ENCODE measurements around the gene SPATA16.
"Not testable (repeated sequence)": the region's sequence is repeated elsewhere in the genome, so short reads cannot be mapped to it uniquely, and the experiment has no call there.

SPATA16 gene, protein sequence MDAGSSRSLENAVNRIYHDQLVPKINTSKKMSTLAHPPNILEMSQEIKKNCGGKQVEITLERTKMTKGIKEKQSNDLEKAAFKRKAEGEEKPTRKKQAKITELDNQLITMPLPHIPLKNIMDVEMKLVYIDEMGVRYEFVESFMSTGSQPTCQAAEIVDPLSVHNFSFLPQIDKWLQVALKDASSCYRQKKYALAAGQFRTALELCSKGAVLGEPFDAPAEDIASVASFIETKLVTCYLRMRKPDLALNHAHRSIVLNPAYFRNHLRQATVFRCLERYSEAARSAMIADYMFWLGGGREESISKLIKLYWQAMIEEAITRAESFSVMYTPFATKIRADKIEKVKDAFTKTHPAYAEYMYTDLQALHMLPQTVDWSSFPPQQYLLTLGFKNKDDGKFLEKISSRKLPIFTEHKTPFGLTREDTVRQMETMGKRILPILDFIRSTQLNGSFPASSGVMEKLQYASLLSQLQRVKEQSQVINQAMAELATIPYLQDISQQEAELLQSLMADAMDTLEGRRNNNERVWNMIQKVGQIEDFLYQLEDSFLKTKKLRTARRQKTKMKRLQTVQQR

DNA sequence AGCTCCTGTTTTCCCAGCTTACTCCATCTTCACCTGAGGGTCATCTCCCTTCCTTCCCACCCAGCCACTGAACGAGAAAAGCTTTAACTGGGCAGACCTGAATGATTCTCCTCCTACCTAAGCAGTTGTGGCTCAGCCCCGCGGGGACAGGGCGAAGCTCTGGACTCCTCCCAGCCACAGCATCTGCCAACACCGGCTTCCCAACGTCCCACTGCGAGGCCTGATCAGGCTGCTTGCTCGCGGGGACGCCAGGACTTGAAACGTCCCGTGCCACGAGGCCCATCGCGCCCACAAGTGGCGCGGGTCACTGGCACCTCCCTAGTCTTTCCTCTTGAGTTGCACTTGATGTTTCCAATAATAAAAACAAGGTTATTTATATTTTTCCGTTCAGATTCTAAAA lies at the start of gene SPATA16:
Gene SPATA16, minus strand, starts transcription at position 250 of the 400 bp plus-strand sequence. CDS start 23,504 bp downstream, outside the sequence.
- no peak for DNase-seq (ENCODE audit: low read depth, low spot score)

DNA sequence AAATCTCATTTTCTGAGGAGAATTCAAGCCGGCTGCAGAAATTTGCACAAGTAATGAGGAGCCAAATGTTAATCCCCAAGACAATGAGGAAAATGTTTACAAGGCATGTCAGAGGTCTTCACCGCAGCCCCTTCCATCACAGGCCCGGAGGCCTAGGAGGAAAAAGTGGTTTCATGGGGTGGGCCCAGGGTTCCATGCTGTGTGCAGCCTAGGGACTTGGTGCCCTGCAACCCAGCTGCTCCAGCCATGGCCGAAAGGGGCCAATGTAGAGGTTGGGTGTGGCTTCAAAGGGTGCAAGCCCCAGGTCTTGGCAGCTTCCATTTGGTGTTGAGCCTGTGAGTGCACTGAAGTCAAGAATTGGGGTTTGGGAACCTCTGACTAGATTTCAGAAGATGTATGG lies 42.0 kb upstream of the SPATA16 start:
- DNase-seq (ENCODE audit: low read depth, low spot score): not testable (repeated sequence)

DNA sequence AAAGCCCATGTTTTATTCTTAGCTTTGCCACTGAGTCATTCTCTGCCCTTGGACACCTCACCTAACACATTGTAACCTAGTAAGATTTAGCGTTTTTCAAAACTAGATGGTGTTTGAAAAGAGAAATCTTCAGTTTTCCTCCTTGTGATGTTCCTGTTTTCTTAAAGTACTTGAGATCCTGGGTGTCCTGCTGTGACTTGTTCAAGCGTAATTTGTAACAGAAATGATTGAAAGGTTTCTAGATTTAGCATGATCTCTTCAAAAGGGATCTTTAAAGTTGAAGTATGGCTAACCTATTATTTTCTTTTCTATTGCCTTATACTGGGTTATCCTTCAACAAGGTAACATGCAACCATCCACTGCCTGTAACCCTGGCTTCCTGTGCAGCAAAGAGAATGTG lies 32.6 kb upstream of the SPATA16 start:
- no peak for DNase-seq (ENCODE audit: low read depth, low spot score)

DNA sequence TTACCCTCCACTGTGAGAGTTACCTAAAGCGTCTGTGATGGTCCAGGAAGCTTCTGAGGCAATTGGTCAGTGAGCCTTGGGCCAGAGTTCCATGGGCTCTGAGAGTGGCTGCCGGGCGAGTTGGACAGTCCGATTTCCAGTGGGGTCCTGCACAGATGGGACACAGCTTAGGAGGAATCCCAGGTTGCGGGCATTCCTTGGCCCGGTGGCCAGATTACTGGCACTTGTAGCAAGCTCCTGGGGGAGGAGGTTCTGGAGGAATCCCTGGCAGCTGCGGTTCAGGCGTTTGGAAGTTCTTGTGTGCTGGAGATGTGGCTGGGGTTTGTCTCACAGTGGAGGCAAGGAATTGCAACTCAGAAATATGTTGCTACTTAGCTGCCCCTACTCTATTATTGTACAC lies 18.1 kb upstream of the SPATA16 start:
- not testable (repeated sequence) for DNase-seq (ENCODE audit: low read depth, low spot score)

DNA sequence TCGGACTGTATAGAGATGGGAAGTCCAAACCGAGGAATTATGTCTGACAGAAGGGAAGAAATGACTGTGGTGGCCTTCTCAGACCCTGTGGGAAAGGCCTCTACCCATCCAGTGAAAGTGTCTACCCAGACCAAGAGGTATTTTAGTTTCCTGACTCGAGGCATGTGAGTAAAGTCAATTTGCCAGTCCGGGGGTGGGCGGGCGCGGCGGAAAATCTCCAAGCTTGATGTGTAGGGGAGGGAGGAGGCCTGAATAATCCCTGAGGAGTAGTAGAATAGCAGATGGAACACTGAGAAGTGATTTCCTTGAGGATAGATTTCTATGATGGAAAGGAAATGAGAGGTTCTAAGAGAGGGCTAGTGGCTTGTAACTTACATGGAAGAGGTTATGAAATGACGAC lies 15.5 kb upstream of the SPATA16 start:
- DNase-seq (ENCODE audit: low read depth, low spot score): not testable (repeated sequence)

DNA sequence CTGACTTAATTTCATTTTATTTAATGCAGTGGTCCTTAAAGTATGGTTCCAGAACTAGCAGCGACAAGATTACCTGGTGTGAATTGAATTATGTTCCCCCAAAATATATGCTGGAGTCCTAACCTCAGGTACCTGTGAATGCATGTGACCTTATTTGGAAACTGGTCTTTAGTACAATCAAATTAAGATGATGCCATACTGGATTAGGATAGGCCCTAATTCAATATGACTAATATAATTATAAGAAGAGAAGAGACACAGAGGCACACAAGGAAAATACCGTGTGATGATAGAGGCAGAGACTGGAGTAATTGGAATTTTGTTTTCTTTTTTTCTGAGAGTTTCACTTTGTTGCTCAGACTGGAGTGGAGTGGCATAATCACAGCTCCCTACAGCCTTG lies 12.6 kb upstream of the SPATA16 start:
- no peak for DNase-seq (ENCODE audit: low read depth, low spot score)

DNA sequence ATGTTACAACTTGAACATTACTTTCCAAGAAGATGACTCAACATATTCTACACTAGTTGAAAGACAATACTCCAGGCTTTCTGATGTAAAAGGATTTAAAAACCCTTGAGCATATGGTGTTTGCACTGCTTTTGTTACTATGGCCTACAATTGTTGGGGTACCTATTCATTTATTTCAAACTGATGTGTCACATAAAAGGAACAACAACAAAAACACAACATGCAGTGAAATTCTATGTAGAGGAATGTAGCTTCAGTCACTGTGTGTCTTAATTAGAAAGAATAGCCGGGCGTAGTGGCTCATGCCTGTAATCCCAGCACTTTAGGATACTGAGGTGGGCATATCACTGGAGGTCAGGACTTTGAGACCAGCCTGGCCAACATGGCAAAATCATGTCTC lies 1.6 kb downstream of the SPATA16 start:
- no peak for DNase-seq (ENCODE audit: low read depth, low spot score)

DNA sequence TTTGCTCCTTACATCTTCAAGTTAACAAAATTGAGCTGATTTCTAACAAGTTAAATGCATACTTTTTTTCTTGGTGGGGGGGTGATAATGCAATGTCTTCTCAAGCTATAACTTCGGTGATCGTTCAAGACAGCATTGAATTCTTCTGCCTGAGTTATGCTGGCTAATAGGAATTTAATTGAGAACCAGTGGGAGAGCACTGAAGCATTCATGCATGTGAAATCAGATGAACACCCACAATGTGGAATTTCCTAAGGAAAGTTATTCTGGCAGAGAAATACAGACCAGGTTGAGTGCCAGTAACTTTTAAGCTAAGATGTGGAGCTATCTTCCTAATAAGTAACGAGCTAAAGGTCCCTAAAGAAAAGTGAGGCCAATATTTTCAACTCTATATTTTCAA lies 3.0 kb downstream of the SPATA16 start:
- no peak for DNase-seq (ENCODE audit: low read depth, low spot score)

DNA sequence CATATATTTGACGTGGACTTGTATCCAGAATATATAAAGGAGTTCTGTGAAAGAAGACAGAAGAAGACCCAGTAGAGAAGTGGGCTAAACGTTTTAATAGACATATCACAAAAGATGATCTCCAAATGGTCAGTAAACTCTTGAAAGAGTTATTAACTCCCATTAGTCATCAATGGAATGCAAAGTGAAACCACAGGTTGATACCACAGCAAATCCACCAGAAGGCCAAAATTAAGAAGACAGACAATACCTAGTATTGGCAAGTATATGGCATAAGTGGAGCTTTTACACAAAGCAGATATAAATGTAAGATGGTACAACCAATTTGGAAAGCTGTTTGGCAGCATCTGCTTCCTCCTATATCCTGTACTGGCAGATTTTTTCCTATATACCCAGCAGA lies 6.0 kb downstream of the SPATA16 start:
- no peak for DNase-seq (ENCODE audit: low read depth, low spot score)

DNA sequence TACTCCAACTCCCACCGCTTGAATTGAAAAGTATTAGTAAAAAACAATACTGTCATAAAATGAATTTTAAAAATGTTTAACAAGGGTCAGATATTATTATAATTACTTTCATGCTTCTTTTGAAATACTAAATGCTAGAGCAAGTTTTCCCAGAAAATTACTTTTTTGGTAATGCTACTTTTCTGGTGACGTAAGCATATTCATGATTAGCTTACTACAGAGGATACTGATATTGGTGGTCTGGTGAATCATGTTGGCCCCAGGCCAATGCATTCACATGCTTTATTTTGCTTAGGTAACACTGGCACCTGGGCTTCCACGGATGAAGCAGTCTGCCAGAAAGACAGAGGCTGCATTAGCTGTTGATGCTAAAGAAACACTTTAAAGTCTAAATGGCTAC lies 12.4 kb downstream of the SPATA16 start:
- no peak for DNase-seq (ENCODE audit: low read depth, low spot score)

DNA sequence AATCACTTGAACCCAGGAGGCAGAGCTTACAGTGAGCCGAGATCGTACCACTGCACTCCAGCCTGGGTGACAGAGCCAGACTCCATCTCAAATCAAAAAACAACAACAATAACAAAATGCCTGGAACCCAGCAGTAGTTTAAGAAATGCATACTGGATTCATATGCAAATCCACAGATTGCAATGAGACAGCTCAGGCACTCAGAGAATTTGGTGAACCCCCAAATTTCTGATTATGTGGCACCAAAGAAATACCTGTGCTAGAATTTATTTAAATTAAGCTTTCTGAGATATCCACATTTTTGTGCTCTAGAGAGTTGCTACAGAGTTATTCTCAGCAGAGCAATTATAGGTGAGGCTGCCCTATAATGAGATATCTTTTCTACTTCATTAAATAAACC lies 29.7 kb downstream of the SPATA16 start:
- no peak for DNase-seq (ENCODE audit: low read depth, low spot score)

DNA sequence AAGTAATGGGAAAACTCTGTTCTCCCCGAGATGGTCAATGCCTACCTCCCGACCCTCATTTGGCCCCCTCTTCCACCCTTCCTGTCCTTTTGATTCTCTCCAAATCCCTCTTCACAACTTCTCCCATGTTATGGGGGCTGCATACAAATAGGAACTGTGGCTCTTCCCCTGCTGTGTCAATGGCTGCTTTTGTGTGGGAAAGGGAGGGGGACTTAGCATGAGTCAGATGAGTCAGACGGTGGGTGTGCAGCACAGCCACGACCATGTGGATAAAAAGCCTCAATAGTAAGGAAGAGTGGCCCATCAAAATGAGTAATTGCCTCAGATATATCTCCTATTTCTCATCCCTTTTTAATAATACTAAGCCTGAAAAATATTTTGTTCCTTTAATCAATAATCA lies 31.9 kb downstream of the SPATA16 start:
- DNase-seq (ENCODE audit: low read depth, low spot score): no peak

DNA sequence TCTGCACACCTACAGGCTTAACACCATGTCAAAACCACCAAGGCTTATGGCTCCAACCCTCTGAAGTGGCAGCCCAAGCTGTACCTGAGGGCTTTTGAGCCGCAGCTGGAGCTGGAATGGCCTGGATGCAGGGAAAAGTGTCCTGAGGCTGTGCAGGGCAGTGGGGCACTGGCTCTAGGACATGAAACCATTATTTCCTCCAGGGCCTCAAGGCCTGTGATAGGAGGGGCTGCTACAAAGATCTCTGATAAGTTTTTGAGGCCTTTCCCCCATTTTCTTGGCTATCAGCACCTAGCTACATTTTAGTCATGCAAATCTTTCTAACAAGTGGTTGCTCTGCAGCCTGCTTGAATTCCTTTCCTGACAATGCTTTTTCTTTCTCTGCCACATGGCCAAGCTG lies 37.6 kb downstream of the SPATA16 start:
- no peak for DNase-seq (ENCODE audit: low read depth, low spot score)

DNA sequence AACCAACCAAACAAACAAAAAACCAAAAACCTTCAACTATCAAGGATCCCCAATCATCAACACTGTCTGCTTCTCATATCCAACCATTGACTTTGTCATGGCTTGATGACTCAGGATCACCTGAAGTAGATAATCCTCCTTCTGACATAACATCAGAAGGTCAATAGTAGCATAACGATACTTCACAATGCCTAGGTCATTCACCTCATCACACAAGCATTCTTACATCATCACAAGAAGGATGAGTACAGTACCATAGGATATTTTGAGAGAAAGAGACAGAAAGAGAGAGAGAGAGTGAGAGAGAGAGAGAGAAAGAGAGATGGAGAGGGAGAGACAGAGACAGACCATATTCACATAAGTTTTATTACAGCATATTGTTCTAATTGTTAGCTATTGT lies 42.1 kb downstream of the SPATA16 start:
- no peak for DNase-seq (ENCODE audit: low read depth, low spot score)

DNA sequence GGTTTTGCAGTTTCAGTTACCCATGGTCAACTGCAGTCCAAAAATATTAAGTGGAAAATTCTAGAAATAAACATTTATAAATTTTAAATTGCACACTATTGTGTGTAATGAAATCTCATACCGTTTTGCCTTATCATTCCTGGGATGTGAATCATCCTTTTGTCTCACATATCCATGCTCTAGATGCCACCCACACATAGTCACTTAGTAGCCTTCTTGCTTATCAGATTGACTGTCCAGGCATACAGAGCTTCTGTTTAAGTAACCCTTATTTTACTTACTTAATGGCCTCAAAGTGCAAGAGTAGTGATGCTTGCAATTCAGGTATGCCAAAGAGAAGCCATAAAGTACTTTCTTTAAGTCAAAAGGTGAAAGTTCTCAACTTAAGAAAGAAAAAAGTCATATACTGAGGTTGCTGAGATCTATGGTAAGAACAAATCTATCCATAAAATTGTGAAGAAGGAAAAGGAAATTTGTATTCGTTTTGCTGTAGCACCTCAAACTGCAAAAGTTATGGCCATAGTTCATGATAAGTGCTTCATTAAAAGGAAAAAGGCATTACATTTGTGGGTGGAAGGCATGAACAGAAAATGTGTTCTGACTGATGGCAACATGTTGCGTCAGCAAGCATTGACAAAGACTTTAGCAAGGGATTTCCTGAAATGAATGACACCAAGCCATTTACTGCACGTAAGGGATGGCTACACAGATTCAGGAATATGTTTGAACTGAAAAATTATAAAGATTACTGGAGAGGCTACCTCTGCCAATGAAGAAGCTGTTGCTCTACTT lies 43.8 kb downstream of the SPATA16 start:
- no peak for DNase-seq (ENCODE audit: low read depth, low spot score)

DNA sequence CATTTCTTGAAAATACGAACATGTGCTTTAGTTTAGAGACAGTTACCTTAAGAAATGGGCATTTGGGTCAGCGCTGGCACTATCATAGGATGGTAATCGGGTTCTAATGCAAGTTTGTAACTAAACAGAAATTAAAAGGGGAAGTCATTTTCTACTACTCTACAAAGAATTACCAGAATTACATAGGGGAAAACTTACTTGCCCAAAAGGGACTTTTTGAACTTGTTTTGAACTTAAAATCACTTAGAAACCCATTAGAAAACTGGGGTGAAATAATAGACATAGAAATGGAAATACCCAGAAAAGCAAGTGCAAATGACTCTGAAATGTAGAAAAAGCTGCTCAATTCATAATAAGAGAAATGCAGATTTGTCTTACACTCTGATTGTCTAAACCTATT lies 44.9 kb downstream of the SPATA16 start:
- no peak for DNase-seq (ENCODE audit: low read depth, low spot score)

DNA sequence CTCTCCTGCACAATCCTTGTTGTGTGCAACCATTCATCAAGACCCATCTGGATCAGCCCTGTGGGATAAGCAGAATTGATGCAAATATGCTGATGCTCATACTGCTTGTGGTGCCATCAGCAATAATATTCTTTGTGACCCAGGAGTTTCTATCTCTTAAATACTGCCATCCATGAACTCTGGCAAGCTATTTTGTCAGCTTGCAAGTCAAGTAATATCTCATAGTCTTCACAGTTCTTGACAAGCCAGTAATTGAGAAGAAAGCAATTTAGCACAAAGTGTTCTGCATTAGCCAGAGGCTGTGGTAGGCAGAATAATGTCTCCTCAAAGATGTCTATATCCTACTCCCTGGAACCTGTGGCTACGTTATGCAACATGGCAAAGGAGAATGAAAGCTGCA lies 49.0 kb downstream of the SPATA16 start:
- no peak for DNase-seq (ENCODE audit: low read depth, low spot score)

DNA sequence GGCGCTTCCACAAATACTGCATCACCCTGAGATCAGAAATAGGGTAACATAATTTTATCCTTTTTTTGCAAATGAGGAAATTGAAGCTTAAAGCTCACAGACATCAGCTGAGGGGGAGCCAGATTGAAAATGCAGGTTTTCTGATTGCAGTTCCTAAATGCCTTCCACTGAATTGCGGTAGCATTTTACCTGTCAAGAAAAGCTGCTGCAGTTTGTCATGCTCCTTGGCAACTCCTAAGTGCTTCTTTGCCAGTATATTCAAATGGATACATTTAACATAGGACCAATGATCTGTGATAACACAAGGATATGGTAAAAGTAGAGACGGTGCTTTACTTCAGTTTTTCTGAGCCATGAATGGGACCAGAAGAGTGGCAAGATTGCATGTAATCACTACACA lies 50.5 kb downstream of the SPATA16 start:
- no peak for DNase-seq (ENCODE audit: low read depth, low spot score)

DNA sequence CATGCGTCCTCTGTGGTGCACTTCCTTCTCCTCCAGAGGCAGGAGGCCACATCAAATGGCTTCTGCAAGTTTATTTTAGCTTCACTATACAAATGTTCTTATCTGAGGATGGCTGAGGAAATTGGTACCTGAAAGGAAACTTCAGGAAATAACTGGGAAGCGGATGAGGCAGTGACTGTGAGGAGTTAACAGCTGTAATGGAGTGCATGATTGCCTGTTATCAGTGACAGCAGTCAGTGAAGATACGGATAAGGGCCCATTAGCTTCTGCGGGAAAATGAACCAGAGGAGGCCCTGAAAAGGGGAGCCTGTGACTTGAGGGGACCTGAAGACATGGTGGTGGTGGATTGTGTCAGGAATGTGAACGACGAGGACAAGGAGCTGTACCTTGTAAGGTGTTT lies 51.8 kb downstream of the SPATA16 start:
- no peak for DNase-seq (ENCODE audit: low read depth, low spot score)

DNA sequence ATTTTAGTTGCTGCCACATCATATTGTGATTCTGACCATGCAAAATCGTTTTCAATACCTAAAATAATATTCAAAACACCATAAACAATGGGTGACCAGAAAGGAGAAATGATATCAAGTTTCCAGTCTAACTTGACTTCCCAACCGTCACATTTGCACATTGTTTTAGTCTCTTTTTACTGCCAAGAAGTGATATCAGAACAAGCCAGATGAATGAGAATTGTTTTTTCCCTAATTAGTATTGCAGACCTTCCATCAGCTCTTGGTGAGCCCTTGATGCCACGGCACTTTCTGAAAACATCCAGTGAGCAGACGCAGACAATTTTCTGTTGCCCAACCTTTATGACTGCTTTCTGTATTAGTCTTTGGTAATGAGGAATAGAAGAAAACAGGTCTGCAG lies 62.5 kb downstream of the SPATA16 start:
- no peak for DNase-seq (ENCODE audit: low read depth, low spot score)

DNA sequence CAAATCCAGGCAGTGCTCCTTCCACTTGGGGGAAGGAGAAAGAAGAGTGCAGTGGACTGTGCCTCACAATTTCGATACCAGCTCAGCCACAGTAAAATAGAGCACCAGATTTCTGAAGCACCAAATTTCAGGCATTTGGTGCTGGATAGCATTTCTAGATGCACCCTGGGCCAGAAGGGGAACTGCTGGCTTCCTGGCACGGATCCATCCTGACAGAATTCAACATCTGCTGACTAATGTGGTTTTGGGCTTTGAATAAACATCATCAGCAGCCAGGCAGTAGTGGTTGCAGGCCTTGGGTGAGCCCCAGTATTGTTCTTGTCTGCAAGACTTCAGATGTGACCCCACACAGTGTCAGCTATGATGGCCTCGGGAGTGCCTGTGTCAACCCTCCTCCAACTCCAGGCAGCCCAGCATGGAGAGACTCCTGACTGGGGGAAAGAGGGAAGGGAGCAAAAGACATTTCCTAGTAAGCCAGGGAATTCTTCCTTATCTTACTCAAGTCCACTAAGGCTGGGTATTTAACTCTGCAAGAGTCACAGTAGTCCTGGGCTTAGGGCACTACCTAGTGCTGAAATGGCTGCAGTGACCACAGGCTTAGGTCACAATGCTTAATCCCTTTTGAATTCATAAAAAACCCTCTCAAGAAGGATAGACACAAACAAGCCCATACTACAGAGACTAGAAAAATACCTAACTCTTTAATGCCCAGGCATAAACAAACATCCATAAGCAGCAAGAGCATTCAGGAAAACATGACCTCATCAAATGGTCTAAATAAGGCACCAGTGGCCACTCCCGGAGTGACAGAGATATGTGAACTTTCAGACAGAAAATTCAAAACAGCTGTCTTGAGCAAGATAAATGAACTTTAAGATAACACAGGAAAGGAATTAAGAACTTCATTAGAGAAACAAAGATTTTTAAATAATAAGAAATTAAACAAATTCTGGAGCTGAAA lies 74.7 kb downstream of the SPATA16 start:
- DNase-seq (ENCODE audit: low read depth, low spot score): no peak
